Activated CD8-positive, alpha-beta memory T cell treated with anti-CD3 and anti-CD28 coated beads, Interleukin-2, amount 50 U/mL, for 1 hour (primary cell): ENCODE data around the gene TUBB4B.

ENCODE experiments used
- DNase-seq: peaks from one replicate; pipeline ENCODE4 v3.0.0-alpha.2; 2020; ENCODE audit errors: extremely low read depth

The TUBB4B gene

DNA sequence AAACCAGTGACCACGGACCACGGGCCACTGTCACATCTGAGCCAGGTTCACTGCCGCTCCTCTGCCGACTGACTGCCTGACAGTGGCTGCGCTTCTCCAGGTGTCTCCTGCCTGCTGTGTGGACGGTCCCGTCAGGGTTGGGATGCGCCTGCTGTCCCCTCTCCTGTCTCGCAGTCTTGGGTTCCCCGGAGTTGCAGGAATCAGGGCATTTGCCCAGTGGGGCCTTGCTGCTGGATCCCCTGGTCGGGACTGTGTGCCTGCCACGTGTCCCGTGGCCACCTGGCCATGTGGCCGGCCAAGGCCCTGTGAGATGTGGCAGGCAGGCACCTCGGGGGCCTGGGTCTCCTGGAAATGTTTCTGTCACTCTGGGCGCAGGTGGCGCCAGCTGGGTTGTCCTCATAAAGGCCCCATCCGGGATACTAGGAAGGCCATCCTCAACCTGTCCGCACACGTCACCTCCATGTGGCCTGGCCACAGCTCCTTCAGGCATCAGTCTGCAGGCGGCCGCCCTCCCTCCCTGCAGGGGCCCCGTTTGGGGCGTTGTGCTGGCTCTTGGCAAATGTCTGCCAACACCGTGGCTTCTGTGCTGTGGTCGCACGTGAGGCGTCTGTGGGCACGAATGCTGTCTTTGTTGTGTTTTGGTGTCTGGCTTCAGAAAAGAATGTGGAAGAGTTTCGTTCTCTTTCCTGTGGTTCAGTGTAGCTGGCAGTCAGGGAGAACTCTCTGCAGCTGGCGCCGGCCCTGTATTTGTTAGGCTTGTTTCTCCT, 30.0 kb downstream of the TUBB4B start:
- DNase-seq = no peak

DNA sequence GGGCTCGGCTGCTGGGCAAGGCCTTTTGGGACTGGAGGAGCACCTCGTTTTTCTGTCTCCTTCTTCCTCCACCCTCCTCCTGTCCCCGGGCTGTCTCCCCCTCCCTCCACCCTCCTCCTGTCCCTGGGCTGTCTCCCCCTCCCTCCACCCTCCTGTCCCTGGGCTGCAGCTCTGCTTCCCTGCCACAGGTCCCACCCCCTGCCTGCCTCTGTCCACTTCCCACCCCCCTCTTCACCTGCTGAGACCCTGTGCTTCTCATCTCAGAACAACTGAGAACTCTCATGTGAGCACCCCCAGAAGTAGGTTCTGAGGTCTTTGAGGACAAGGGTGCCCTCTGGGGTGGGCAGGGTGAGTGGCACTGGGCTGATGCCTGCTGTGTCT, 30.6 kb downstream of the TUBB4B start:
- DNase-seq = no peak

DNA sequence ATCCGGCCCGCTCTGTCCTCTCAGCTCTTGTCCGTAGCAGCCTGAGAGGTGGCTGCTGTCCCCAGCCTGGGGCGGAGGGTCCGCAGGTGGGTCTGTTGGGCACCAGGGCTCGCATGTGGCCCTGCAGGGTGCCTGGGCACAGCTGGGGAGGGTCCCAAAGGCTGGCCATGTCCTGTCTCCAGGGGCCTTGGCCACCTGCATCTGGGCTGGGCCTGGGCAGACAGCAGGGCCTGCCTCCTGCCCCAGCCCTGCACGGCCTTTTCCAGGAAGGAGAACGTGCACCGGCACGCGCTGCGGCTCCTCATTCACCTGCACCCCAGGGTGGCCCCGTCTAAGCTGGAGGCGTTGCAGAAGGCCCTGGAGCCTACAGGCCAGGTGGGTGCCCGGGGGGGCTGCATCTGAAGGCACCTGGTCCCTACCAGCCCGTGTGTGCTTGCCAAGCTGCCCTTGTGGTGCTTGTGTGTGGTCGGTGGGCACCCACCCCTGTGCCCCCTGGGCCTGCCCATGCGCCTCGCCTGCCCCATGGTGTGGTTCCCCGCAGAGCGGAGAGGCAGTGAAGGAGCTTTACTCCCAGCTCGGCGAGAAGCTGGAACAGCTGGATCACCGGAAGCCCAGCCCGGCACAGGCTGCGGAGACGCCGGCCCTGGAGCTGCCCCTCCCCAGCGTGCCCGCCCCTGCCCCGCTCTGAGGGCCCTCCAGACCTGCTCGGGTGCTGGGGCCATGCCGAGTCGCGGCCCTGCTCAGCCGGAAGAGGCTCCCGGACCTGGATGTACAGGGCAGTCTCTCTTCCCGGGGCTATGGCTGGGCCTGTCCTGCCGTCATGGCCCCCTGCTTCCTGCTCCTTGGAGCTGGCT, 31.4 kb downstream of the TUBB4B start:
- DNase-seq = no peak

DNA sequence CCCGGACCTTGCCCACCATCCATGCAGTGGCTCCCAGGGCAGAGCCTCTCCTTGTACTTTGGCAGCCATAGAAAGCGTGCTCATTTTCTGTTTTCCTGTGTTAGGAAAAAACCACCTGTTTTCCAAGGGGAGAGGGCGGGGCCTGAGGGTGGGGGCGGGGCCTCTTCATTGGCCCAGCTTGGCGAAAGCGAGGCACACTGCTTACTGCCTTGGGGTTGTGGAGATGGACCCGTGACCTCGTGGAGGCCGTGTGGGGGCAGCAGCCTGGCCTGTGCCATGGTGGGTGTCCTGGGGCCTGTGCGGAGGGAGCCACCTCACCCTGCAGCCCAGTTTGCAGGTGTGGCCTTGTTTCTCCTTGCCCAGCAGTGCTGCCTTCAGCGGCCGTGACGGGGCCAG, 32.0 kb downstream of the TUBB4B start:
- no peak for DNase-seq

DNA sequence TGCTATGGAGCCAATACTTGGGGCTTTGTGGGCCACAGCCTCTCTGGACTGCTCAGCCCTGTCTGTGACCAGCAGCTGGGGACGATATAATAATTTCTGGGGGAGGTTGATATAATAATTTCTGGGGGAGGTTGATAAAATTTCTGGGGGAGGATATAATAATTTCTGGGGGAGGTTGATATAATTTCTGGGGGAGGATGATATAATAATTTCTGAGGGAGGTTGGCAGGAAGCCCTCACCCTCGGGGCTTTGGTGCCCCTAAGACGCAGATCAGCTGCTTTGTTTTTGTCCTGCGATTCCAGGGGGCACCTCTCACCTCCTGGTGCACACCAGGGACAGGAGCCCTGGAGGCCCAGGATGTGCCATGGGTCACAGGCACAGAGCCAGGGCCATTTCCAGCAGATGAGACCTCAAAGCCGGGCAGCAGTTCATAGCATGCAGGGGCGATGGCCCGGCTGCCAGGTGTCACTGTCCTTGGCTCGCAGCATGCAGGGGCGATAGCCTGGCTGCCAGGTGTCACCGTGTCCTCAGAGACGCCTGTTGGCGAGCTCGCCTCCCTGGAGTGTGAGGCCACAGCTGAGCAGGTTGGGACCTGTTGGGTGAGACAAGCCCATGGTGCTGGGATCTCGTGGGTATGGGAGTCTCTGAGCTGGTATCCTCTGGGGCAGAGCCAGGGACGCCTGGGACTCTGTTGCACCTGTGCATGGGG, 32.7 kb downstream of the TUBB4B start:
- DNase-seq = no peak

DNA sequence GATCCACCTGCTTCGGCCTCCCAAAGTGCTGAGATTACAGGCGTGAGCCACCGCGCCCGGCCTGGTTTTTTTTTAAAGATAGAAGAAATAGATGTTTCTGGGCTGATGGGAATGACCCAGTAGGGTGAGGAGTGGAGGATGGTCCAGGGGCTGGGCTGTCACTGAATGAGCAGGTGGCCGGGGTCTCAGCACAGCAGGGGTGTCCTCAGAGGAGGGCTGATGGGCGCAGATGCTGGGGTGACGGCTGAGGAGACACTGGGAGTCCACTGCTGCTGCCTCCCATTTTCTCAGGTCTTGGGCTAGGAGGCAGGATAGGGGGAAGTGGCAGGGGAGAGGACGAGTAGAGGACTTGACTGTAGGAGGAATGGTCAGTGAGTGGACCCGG, 34.1 kb downstream of the TUBB4B start:
- no peak for DNase-seq

DNA sequence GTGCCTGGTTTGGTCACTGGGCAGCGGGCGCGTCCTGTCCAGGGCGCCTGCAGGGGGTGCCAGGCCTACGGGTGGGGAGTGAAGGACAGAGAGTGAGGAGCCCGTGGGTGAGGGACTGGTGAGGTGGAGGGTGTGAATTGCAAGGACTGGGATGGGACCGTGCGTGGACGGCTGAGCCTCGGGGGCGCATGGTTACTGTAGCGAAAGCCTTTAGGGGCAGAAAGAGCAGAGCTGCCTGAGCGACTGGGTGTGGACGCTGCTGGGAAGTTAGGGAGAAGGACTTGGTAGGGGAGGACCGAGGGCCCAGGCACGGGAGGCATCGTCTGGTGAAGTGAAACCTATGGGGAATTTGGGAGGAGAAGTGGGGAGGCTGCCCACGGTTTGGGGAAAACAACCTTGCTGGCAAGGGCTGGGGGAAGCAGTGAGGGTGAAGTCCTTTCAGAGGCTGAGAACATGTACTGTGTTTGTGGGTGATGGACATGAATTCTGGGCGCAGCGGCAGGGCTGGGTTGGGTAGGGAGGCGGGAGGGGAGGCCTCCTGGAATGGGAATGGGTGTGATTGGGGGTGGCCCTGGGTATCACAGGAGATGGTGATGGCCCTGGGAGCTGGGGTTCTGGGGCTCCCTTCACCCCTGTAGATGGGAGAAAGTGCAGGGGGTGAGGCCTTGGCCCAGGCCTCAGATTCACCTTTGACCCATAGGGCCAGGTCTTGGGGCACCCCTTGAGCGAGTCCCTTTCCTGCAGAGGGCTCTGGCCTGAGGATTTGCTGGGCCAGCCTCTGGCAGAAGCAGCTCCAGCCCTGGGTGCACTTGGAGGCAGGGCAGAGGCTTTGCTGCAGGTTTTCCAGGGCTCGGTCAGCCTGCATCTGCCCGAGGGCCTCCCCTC, 34.7 kb downstream of the TUBB4B start:
- DNase-seq = no peak

DNA sequence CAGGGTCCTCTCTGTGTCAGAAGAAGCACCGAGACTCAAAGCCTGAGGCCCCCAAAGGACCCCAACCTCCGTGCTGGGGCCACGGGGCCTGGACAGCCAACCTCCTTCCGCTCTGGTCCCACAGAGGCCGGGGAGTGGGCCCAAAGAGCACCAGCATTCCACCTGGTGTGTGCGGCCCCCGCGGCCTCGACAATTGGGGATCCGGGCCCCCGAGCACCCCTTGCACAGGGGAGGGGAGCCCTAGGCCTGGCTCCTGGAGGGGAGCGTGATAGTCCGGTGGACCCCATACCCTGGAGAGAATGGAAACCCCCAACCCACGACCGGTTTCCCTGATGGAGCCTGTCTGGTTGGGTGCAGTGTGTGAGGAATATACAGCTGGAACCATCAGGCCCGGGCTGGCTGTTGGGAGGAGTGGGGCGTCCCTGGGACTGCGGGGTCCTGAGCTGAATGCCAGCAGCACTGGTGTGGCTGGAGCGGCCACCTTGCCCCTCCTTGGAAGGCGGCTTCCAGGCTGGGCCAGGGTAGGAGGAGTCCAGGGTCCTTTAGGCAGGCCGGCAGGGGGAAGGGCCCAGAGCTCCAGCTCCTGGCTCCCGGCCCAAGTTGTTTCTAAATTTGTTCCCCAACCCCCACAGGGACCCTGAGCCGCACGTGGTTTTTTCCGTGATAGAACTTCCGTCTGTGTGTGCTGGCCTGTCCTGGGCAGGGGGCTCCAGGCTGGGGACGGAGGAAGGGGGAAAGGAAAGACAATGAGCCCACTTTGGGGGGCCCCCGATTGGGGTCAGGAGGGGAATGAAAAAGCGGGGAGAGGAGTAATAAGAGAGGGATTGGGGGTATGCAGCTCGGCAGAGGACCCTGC, 35.6 kb downstream of the TUBB4B start:
- DNase-seq = no peak

DNA sequence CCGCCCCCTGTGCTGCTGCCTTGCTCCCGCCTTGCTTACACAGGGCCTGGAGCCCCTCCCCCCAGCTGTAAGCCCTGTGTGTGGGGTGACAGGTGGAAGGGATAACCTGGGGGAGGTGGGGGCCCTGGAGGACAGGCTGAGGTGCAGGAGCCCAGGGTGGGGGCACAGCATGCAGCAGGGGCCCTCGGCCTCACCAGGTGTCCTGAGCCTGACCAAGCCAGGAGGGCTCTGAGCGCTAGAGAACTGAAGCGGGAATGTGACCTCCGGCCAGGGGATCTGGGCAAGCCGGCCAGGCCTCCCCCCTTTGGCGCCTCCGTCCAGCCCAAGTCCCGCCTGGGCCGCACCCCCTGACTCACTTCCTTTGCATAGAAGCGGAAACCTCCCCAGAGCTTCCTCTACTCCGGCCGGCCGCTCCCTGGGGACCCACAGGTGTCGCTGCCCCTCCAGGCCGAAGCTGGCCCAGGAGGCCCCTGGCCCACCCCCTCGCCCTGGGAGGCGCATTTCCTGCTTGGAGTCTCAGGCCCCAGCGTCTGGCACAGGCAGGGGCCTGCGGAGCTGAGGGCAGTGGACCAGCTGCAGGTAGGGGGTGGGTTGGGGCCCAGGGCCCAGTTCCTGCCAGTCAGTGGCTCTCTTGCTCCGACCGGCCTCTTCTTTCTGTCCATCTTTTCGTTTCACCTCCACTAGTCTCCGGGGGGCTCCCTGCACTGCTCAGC, 36.4 kb downstream of the TUBB4B start, which contains the start of gene TOR4A:
Gene TOR4A (plus strand): TSS at position 398 of the 713 bp plus-strand sequence. CDS start 964 bp downstream, outside the sequence.
- no peak for DNase-seq

DNA sequence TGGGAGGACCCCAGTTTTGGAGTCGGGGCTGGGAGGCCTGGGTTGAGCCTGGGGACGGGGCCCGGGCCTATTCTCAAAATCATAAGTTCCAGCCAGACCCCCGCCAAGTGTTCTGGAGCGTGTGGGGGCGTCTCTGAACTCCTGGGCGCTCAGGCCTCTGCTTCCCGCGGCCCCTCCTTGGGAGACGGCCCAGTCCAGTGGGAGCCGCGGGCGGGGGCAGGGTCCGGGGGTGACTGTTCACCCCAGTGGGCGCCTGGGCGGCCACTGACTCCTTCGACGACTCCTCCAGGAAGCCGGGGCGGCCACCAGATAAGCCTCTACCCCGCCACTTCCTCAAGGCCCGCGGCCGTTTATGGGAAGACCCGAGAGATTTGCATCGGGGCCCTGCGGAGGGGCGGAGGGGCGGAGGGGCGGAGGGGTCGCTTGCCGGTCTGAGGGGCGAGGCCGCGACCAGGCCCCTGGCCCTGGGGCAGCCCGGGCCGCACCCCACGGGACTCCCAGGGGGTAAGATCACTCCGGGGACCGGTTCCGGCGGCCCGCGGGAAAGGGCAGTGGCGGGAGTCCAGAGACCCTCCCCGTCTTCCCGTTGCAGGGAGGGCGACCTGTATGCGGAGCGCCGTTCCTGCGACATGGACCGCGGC, 37.1 kb downstream of the TUBB4B start:
- no peak for DNase-seq

DNA sequence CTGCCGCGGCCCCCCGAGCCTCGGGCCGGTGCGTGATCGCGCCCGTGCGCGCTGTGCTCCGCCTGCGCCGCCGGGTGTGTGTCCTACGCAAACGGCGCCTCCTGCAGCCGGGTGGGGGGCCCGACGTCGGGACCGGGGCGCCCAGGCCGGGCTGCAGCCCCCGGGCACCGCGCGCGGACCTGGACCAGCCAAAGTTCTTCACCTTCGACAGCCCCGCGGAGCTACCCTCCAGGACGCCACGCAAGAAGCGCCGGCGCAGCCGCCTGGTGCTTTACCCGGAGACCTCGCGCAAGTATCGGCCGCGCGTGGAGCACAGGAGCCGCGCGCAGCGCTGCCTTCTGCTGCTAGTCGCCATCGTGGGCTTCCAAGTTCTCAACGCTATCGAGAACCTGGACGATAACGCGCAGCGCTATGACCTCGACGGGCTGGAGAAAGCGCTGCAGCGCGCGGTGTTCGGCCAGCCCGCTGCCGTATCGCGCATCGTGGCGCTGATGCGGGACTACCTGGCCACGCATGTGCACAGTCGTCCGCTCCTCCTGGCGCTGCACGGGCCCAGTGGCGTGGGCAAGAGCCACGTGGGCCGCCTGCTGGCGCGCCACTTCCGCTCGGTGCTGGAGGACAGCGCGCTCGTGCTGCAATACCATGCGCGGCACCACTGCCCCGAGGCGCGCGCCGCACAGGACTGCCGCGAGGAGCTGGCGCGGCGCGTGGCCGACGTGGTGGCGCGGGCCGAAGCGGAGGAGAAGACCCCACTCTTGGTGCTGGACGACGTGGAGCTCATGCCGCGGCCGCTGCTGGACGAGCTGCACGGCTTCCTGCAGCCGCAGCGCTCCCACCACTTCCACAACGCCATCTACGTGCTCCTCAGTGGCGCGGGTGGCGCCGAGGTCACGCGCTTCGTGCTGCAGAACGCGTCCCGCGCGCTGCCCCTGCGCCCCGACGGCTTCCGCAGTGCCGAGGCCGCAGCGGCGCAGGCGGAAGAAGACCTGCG, 37.9 kb downstream of the TUBB4B start:
- no peak for DNase-seq

DNA sequence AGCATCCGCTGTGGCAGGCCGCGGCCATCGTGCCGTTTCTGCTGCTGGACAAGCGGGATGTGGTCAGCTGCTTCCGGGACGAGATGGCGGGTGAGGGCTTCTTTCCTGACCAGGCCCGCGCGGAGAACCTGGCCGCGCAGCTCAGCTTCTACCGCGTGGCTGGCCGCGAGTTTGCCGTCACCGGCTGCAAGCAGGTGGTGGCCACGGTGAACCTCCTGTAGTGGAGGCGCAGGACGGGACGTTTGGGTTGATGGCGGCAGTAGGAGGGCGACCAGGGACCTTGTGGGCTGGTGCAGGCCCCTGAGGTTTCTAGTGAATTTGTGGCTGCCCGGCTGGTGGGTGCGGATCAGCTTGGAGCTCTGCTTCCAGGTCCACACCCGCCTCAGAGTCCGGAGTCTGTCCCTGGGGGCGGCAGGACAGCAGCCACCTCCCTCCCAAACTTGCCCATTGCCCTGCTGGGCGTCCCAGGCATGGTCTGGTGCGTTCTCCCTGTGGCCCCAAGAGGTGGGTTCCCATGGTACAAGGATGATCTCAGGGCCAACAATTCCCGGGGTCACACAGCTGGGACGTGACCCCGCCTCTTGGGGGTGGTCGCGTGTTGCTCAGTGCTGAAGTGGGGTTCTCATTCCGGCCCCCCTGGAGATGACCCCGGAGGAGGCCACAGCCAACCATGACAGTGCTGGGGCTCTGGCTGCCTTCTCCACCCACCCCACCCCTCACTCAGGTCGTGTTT, 38.8 kb downstream of the TUBB4B start:
- no peak for DNase-seq

DNA sequence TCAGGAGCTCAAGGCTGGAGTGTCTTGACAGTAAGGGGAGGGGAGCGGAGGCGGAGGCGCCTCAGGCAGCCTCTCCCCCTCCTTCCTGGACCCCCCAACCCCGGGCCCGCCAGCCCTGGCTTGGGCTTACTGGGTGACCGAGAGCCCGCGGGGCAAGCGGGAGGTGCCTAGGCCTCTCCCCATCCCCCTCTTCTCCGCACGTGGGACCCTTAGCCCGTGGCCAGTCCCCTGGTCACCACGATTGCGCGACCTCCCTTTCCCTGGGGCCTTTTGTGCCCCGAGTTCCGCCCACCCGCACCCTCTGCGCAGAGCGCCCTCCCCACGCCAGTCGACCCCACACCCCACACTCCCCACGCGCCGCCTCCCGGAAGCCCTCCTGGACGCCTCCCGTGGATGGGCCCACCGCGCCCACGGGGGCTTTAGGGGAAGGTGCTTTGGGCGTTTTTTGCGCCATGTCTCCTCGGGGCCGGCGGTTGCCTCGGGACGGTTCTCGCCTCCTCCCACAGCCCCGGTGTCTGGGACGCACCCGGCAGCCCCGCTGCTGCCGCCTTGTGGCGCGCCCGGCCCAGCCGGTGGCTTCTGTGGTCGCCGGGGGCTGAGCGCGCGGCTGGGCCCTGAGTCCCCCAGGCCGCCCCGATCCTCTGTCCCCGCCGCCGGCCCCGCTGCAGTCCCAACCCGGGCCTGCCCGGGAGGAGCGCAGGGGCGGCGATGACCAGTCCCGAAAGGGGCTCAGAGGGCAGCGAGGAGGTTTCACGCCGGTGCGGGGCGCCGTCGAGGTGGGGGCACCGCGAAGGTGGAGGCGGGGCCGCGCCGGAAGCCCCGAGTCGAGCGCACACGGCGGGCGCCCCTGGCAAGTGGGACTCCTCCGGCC, 39.6 kb downstream of the TUBB4B start:
- no peak for DNase-seq

DNA sequence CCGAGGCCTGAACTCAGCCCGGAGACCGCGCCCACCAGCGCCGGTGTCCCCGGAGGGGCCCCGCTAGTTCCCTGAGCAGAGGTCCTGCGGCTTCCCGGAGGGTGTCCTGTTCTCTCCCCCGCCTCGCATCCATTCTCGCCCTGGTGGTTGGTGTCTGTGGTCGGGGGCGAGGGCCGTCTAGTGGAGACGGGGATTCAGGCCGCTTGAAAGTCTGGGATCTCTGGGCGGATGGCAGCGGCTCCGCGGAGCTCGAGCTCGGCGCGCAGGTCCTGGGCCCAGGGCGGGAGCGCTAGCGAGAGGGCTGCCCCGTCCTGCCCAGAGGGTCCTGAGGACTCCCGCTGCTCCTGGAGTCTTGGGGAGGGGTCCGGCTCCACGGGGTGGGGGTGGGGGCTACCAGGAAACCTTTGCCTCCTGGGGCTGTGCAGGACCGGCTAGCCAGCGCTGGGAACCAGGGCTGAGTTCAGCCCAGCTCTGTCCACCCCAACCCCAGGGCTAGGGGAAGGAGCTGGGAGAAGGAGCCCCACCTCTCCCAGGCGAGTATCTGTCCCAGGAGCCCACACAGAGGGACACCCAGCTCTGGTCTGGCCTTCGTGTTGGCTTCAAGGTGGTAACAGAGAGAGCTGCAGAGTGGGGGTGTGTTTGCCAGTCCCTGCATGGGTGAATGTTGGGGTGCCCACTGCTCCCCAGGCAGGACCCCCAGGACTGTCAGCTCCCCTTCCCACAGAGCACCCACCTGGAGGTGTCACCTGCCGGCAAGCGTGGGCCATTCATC, 40.4 kb downstream of the TUBB4B start:
- DNase-seq = no peak

DNA sequence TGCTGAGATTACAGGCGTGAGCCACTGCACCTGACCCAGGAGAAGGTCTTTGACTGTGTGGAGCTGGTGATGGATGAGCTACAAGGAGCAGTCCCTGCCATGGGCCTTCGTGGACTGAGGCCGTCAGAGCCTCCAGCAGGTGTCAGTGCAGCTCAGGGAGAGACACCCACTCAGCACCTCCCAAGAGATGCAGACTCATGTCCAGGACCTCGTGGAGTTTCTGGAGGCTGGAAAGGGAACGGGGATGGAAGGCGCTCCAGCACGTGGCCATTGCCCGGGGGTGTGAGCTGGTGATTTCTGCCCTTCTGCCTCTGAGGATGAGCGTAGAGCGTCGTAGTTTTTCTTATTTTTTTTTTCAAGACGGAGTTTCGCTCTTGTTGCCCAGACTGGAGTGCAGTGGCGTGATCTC, 45.9 kb downstream of the TUBB4B start:
- DNase-seq = no peak

DNA sequence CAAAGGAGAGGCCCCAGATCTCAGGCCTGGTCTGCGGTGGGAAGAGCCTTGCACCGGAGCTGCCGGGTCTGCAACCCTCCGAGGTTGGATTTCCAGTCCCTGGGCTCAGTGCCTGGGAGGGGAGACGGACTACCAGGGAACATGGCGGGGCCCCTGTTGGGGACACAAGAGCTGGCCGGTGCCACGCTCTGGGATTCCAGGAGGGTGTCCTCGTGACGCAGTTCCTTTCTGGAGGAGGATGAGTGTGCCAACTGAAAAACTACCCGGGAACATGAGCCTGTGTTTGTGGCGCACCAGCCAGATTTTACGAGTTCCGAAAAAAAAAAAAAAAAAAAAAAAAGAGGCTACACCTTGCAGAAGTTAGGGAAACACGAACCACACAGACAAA, 52.0 kb downstream of the TUBB4B start:
- DNase-seq = no peak
